Measurements from ENCODE around the gene TAF4.

The TAF4 gene

GRCh38 chr20:62020935-62021701, 44.6 kb downstream of the TAF4 start:
- DNase-seq = no peak

GRCh38 chr20:62019881-62020492, 45.7 kb downstream of the TAF4 start:
- no peak for DNase-seq

GRCh38 chr20:62019144-62019805, 46.4 kb downstream of the TAF4 start:
- DNase-seq = no peak

- no peak for DNase-seq
These were observed 47.1 kb downstream of the TAF4 start for GRCh38 chr20:62018437-62019143.

- no peak for DNase-seq
These were observed 50.0 kb downstream of the TAF4 start for GRCh38 chr20:62015540-62016288.

- no peak for DNase-seq
These were observed 50.7 kb downstream of the TAF4 start for GRCh38 chr20:62014889-62015537.

GRCh38 chr20:62014488-62014775, 51.2 kb downstream of the TAF4 start:
- DNase-seq = no peak

GRCh38 chr20:62012631-62013030, 53.0 kb downstream of the TAF4 start:
- no peak for DNase-seq

GRCh38 chr20:62011938-62012534, 53.6 kb downstream of the TAF4 start:
- DNase-seq = no peak

- DNase-seq = no peak
These were observed 54.3 kb downstream of the TAF4 start for GRCh38 chr20:62011403-62011790.

- DNase-seq = no peak
These were observed 54.9 kb downstream of the TAF4 start for GRCh38 chr20:62010551-62011402.

GRCh38 chr20:62009869-62010445, 55.7 kb downstream of the TAF4 start:
- DNase-seq = no peak

GRCh38 chr20:62009322-62009721, 56.4 kb downstream of the TAF4 start:
- no peak for DNase-seq

- no peak for DNase-seq
These were observed 57.0 kb downstream of the TAF4 start for GRCh38 chr20:62008643-62009183.

GRCh38 chr20:62007127-62007647, 58.5 kb downstream of the TAF4 start:
- DNase-seq = no peak

GRCh38 chr20:62006482-62006881, 59.2 kb downstream of the TAF4 start:
- no peak for DNase-seq

GRCh38 chr20:62004614-62005013, 61.1 kb downstream of the TAF4 start:
- no peak for DNase-seq

- no peak for DNase-seq
These were observed 61.9 kb downstream of the TAF4 start for GRCh38 chr20:62003567-62004405.

- DNase-seq = no peak
These were observed 62.7 kb downstream of the TAF4 start for GRCh38 chr20:62002882-62003480.
